Loucy (cell line): ENCODE data around the gene PLS1.

Experiments used
- H2AFZ ChIP-seq: fragments of 200-600 bp; sonication (generic); 2 replicates; pipeline ENCODE4 v1.6.0; 2016; ENCODE audit warnings: antibody characterized with exemption, mild to moderate bottlenecking, low read length, moderate library complexity
- H3F3A ChIP-seq: fragments of 200-600 bp; 2 replicates; pipeline ENCODE4 v1.6.0; 2016; ENCODE audit warnings: antibody characterized with exemption, low read depth, mild to moderate bottlenecking
- H3K27me3 ChIP-seq: fragments of 200-600 bp; sonication (generic); 2 replicates; pipeline ENCODE4 v1.6.1; 2014; ENCODE audit warnings: low read length, mild to moderate bottlenecking; ENCODE audit not compliant: insufficient read depth, poor library complexity, severe bottlenecking
- H3K36me3 ChIP-seq: fragments of 200-600 bp; sonication (generic); 2 replicates; pipeline ENCODE4 v1.6.1; 2016; ENCODE audit warnings: low read length; ENCODE audit not compliant: insufficient read depth
- H3K4me1 ChIP-seq: fragments of 200-600 bp; sonication (generic); 2 replicates; pipeline ENCODE4 v1.5.1; 2014; ENCODE audit warnings: low read length, mild to moderate bottlenecking; ENCODE audit not compliant: insufficient read depth, poor library complexity, severe bottlenecking
- H3K4me2 ChIP-seq: fragments of 200-600 bp; sonication (generic); 2 replicates; pipeline ENCODE4 v1.6.0; 2014; ENCODE audit warnings: antibody characterized with exemption, low read length, low read depth, mild to moderate bottlenecking; ENCODE audit not compliant: poor library complexity, severe bottlenecking
- H3K4me3 ChIP-seq: fragments of 200-600 bp; sonication (generic); 2 replicates; pipeline ENCODE4 v1.5.1; 2014; ENCODE audit warnings: low read length, mild to moderate bottlenecking, mixed read lengths; ENCODE audit not compliant: poor library complexity, severe bottlenecking
- H3K79me2 ChIP-seq: fragments of 200-600 bp; sonication (generic); 2 replicates; pipeline ENCODE4 v1.6.1; 2014; ENCODE audit warnings: low read length; ENCODE audit not compliant: insufficient read depth
- H3K9ac ChIP-seq: fragments of 200-600 bp; sonication (generic); 2 replicates; pipeline ENCODE4 v1.6.0; 2014; ENCODE audit warnings: mild to moderate bottlenecking, low read depth, low read length, moderate library complexity; ENCODE audit not compliant: poor library complexity, severe bottlenecking
- H3K9me2 ChIP-seq: fragments of 200-600 bp; sonication (generic); replicated peaks from 2 replicates; pipeline ENCODE4 v1.6.1; 2016; ENCODE audit warnings: low read depth, low read length, mixed read lengths
- H3K9me3 ChIP-seq: fragments of 200-600 bp; sonication (generic); 2 replicates; pipeline ENCODE4 v1.6.1; 2014; ENCODE audit warnings: mild to moderate bottlenecking, antibody characterized with exemption, low read length, low read depth; ENCODE audit not compliant: insufficient read depth
- H4K20me1 ChIP-seq: fragments of 200-600 bp; sonication (generic); 2 replicates; pipeline ENCODE4 v1.6.0; 2014; ENCODE audit warnings: antibody characterized with exemption, low read length, mild to moderate bottlenecking; ENCODE audit not compliant: insufficient read depth, poor library complexity, severe bottlenecking
- CTCF ChIP-seq: fragments of 200-600 bp; sonication (generic); conservative IDR thresholded peaks from 2 replicates; pipeline ENCODE4 v1.5.1; 2014; ENCODE audit warnings: mild to moderate bottlenecking, antibody characterized with exemption, low read length
- EZH2phosphoT487 ChIP-seq: fragments of 200-600 bp; IDR thresholded peaks from 2 replicates; pipeline ENCODE4 v1.6.1; 2018; ENCODE audit warnings: antibody characterized with exemption, mild to moderate bottlenecking, moderate library complexity, borderline replicate concordance

PLS1 gene

GRCh38 chr3:142574665-142575064 is 21.5 kb upstream of the PLS1 start:
- no peaks in the 10 kb centered on the region for H3K27me3 ChIP-seq
- H3K4me2 ChIP-seq = peak overlapping the region; percentile 99
- H3F3A ChIP-seq = no peaks in the 10 kb centered on the region
- no peak for TF ChIP-seq EZH2phosphoT487
- no peak for TF ChIP-seq CTCF
- H3K36me3 ChIP-seq = no peaks in the 10 kb centered on the region
- H3K79me2 ChIP-seq = peaks cover 59% of the 10 kb centered on the region
- no peak overlapping the region for H2AFZ ChIP-seq
- H3K9ac ChIP-seq = peak overlapping the region; percentile 9
- H3K9me3 ChIP-seq = no peaks in the 10 kb centered on the region
- no peaks in the 10 kb centered on the region for H3K9me2 ChIP-seq
- H3K4me3 ChIP-seq = peak overlapping the region; percentile 51
- peaks cover 34% of the 10 kb centered on the region for H3K4me1 ChIP-seq
- peaks cover 20% of the 10 kb centered on the region for H4K20me1 ChIP-seq

GRCh38 chr3:142576792-142577191 is 19.4 kb upstream of the PLS1 start:
- TF ChIP-seq EZH2phosphoT487 (no peak), CTCF (no peak)
- H3K9ac ChIP-seq = peak overlapping the region; percentile 96
- peaks cover 56% of the 10 kb centered on the region for H3K79me2 ChIP-seq
- H3K27me3 ChIP-seq = no peaks in the 10 kb centered on the region
- no peaks in the 10 kb centered on the region for H3F3A ChIP-seq
- H3K9me3 ChIP-seq = no peaks in the 10 kb centered on the region
- H3K4me3 ChIP-seq = peak overlapping the region; percentile 95
- no peaks in the 10 kb centered on the region for H3K9me2 ChIP-seq
- H3K4me1 ChIP-seq = peaks cover 35% of the 10 kb centered on the region
- peak overlapping the region; percentile 99 for H3K4me2 ChIP-seq
- H2AFZ ChIP-seq = no peak overlapping the region
- no peaks in the 10 kb centered on the region for H3K36me3 ChIP-seq
- H4K20me1 ChIP-seq = peaks cover 20% of the 10 kb centered on the region

- TF ChIP-seq CTCF = no peak
- no peak for TF ChIP-seq EZH2phosphoT487
- H2AFZ ChIP-seq = peak overlapping the region; percentile 90
Observed at GRCh38 chr3:142577696-142578328, 18.4 kb upstream of the PLS1 start.

More at GRCh38 chr3:142577696-142578328, 18.4 kb upstream of the PLS1 start:
- Histone ChIP-seq H3K4me3 (peak overlapping the region; percentile 95), H3K27me3 (no peaks in the 10 kb centered on the region), H3F3A (no peaks in the 10 kb centered on the region), H3K79me2 (peaks cover 49% of the 10 kb centered on the region), H3K9me3 (no peaks in the 10 kb centered on the region), H3K9ac (peak overlapping the region; percentile 96), H3K36me3 (no peaks in the 10 kb centered on the region), H4K20me1 (peaks cover 20% of the 10 kb centered on the region), H3K9me2 (no peaks in the 10 kb centered on the region), H3K4me2 (peak overlapping the region; percentile 99), H3K4me1 (peaks cover 35% of the 10 kb centered on the region)
